Activated T-helper 17 cell treated with anti-CD3 and anti-CD28 coated beads, Interleukin-2, amount 50 U/mL, for 72 hours (primary cell): Measurements from ENCODE around the gene LGR5. TPM values are rescaled to one million over a fixed set of nuclear protein-coding genes. Genes with fewer than 3 reads are reported as not detected.

Experiments
- ATAC-seq: fragments of 150-1000 bp; cut with Tn5 transposase; replicated peaks from 2 replicates; pipeline ENCODE4 v1.10.0; 2021; ENCODE audit warnings: mild to moderate bottlenecking, moderate library complexity
- H3K27ac Mint-ChIP-seq: one replicate; pipeline ENCODE4 v1.8.0; 2022; ENCODE audit warnings: mixed read lengths
- H3K27me3 Mint-ChIP-seq: one replicate; pipeline ENCODE4 v1.8.0; 2022; ENCODE audit warnings: mixed read lengths
- H3K36me3 Mint-ChIP-seq: one replicate; pipeline ENCODE4 v1.8.0; 2022; ENCODE audit warnings: low read depth, mild to moderate bottlenecking, mixed read lengths
- H3K4me1 Mint-ChIP-seq: one replicate; pipeline ENCODE4 v1.8.0; 2022; ENCODE audit warnings: mixed read lengths
- H3K4me3 Mint-ChIP-seq: one replicate; pipeline ENCODE4 v1.8.0; 2022; ENCODE audit warnings: mild to moderate bottlenecking, mixed read lengths
- H3K9me3 Mint-ChIP-seq: one replicate; pipeline ENCODE4 v1.8.0; 2022; ENCODE audit warnings: mixed read lengths
- total RNA-seq, 2 donors: library from RNA; stranded (reverse); gene quantifications; one replicate each; pipeline ENCODE4 v1.2.3, GENCODE V29; 2022

Gene LGR5
- total RNA-seq, 2 donors from 2014 or later = not detected

GRCh38 chr12:71425568-71426299 is 13.9 kb upstream of the LGR5 start:
- ATAC-seq = no peak
- H3K36me3 Mint-ChIP-seq = no peaks in the 10 kb centered on the region
- no peak overlapping the region for H3K4me3 Mint-ChIP-seq
- H3K27me3 Mint-ChIP-seq = peaks cover 47% of the 10 kb centered on the region
- no peaks in the 10 kb centered on the region for H3K4me1 Mint-ChIP-seq
- H3K27ac Mint-ChIP-seq = no peak overlapping the region
- no peaks in the 10 kb centered on the region for H3K9me3 Mint-ChIP-seq

- no peak overlapping the region for H3K27ac Mint-ChIP-seq
- H3K9me3 Mint-ChIP-seq = no peaks in the 10 kb centered on the region
- no peaks in the 10 kb centered on the region for H3K4me1 Mint-ChIP-seq
Observed at GRCh38 chr12:71426300-71427047, 13.1 kb upstream of the LGR5 start.

GRCh38 chr12:71430756-71431155 is 8.8 kb upstream of the LGR5 start:
- ATAC-seq = no peak
- Mint-ChIP-seq H3K27me3 (peaks cover 48% of the 10 kb centered on the region), H3K4me1 (no peaks in the 10 kb centered on the region)

More at GRCh38 chr12:71426300-71427047, 13.1 kb upstream of the LGR5 start:
- Mint-ChIP-seq H3K4me3 (no peak overlapping the region), H3K27me3 (peaks cover 47% of the 10 kb centered on the region), H3K36me3 (no peaks in the 10 kb centered on the region)
- no peak for ATAC-seq

GRCh38 chr12:71431991-71432390 is 7.6 kb upstream of the LGR5 start:
- peaks cover 5% of the 10 kb centered on the region for H3K9me3 Mint-ChIP-seq
- no peak for ATAC-seq
- H3K27me3 Mint-ChIP-seq = peaks cover 50% of the 10 kb centered on the region
- no peak overlapping the region for H3K4me3 Mint-ChIP-seq
- H3K27ac Mint-ChIP-seq = no peak overlapping the region
- no peaks in the 10 kb centered on the region for H3K4me1 Mint-ChIP-seq
- H3K36me3 Mint-ChIP-seq = no peaks in the 10 kb centered on the region

More at GRCh38 chr12:71430756-71431155, 8.8 kb upstream of the LGR5 start:
- no peak overlapping the region for H3K27ac Mint-ChIP-seq
- no peak overlapping the region for H3K4me3 Mint-ChIP-seq
- H3K36me3 Mint-ChIP-seq = no peaks in the 10 kb centered on the region
- no peaks in the 10 kb centered on the region for H3K9me3 Mint-ChIP-seq

- Mint-ChIP-seq H3K27ac (no peak overlapping the region), H3K4me3 (no peak overlapping the region), H3K36me3 (no peaks in the 10 kb centered on the region), H3K27me3 (peaks cover 52% of the 10 kb centered on the region), H3K4me1 (no peaks in the 10 kb centered on the region), H3K9me3 (peaks cover 9% of the 10 kb centered on the region)
- ATAC-seq = no peak
Observed at GRCh38 chr12:71432936-71433335, 6.7 kb upstream of the LGR5 start.

GRCh38 chr12:71436696-71437095 is 2.9 kb upstream of the LGR5 start:
- peaks cover 64% of the 10 kb centered on the region for H3K27me3 Mint-ChIP-seq
- peaks cover 9% of the 10 kb centered on the region for H3K4me1 Mint-ChIP-seq
- H3K4me3 Mint-ChIP-seq = no peak overlapping the region
- H3K27ac Mint-ChIP-seq = no peak overlapping the region
- no peaks in the 10 kb centered on the region for H3K36me3 Mint-ChIP-seq
- H3K9me3 Mint-ChIP-seq = peaks cover 9% of the 10 kb centered on the region
- ATAC-seq = no peak

- Mint-ChIP-seq H3K4me1 (peaks cover 9% of the 10 kb centered on the region), H3K4me3 (peak overlapping the region; percentile 62), H3K27ac (no peak overlapping the region), H3K27me3 (peaks cover 60% of the 10 kb centered on the region), H3K36me3 (no peaks in the 10 kb centered on the region), H3K9me3 (peaks cover 9% of the 10 kb centered on the region)
- ATAC-seq = no peak
Observed at GRCh38 chr12:71438670-71439361, 782 bp upstream of the LGR5 start.

- Mint-ChIP-seq H3K27ac (no peak overlapping the region), H3K9me3 (peaks cover 9% of the 10 kb centered on the region), H3K27me3 (peaks cover 55% of the 10 kb centered on the region), H3K4me3 (peak overlapping the region; percentile 62), H3K36me3 (no peaks in the 10 kb centered on the region), H3K4me1 (peaks cover 9% of the 10 kb centered on the region)
- ATAC-seq = no peak
Observed at GRCh38 chr12:71439362-71439612, 311 bp upstream of the LGR5 start.

- H3K27ac Mint-ChIP-seq = no peak overlapping the region
- peaks cover 9% of the 10 kb centered on the region for H3K4me1 Mint-ChIP-seq
- H3K36me3 Mint-ChIP-seq = no peaks in the 10 kb centered on the region
- no peak for ATAC-seq
- peak overlapping the region; percentile 62 for H3K4me3 Mint-ChIP-seq
- peaks cover 57% of the 10 kb centered on the region for H3K27me3 Mint-ChIP-seq
- peaks cover 9% of the 10 kb centered on the region for H3K9me3 Mint-ChIP-seq
Observed at GRCh38 chr12:71440345-71440762, 756 bp downstream of the LGR5 start.

- Mint-ChIP-seq H3K27ac (no peak overlapping the region), H3K27me3 (peaks cover 63% of the 10 kb centered on the region), H3K36me3 (no peaks in the 10 kb centered on the region), H3K9me3 (peaks cover 9% of the 10 kb centered on the region), H3K4me1 (peaks cover 9% of the 10 kb centered on the region), H3K4me3 (peak overlapping the region; percentile 62)
- ATAC-seq = no peak
Observed at GRCh38 chr12:71440763-71441748, 1.5 kb downstream of the LGR5 start.

- Mint-ChIP-seq H3K27ac (no peak overlapping the region), H3K4me3 (no peak overlapping the region), H3K27me3 (peaks cover 58% of the 10 kb centered on the region), H3K9me3 (peaks cover 4% of the 10 kb centered on the region), H3K4me1 (peaks cover 9% of the 10 kb centered on the region), H3K36me3 (no peaks in the 10 kb centered on the region)
- no peak for ATAC-seq
Observed at GRCh38 chr12:71441836-71442566, 2.4 kb downstream of the LGR5 start.

- Mint-ChIP-seq H3K36me3 (no peaks in the 10 kb centered on the region), H3K4me3 (no peak overlapping the region), H3K9me3 (no peaks in the 10 kb centered on the region), H3K27ac (no peak overlapping the region), H3K4me1 (peaks cover 9% of the 10 kb centered on the region), H3K27me3 (peaks cover 52% of the 10 kb centered on the region)
- no peak for ATAC-seq
Observed at GRCh38 chr12:71442567-71442931, 3.0 kb downstream of the LGR5 start.

- Mint-ChIP-seq H3K27me3 (peaks cover 45% of the 10 kb centered on the region), H3K36me3 (no peaks in the 10 kb centered on the region), H3K4me3 (no peak overlapping the region)
Observed at GRCh38 chr12:71445071-71445470, 5.5 kb downstream of the LGR5 start.

More at GRCh38 chr12:71445071-71445470, 5.5 kb downstream of the LGR5 start:
- H3K9me3 Mint-ChIP-seq = no peaks in the 10 kb centered on the region
- ATAC-seq = no peak
- H3K4me1 Mint-ChIP-seq = peaks cover 4% of the 10 kb centered on the region
- H3K27ac Mint-ChIP-seq = no peak overlapping the region
